IMR-90 (cell line): ENCODE data around the gene ARMC10. TPM values are rescaled to one million over a fixed set of nuclear protein-coding genes. Genes with fewer than 3 reads are reported as not detected.

Source experiments
- ATAC-seq: fragments of 200-7000 bp; cut with Tn5 transposase; 2 replicates; pipeline ENCODE4 v1.9.1; 2020; ENCODE audit warnings: low read depth, mild to moderate bottlenecking, moderate library complexity
- BruUV-seq: library from RNA; stranded (reverse); fragments of 400-500 nt; replicated peaks from 2 replicates; lab custom pipeline; 2021; lab: Mats Ljungman, UMichigan
- CTCF ChIA-PET: fragments of 300-600 bp; formaldehyde crosslinking; extraction: SDS; loops from one replicate; lab custom pipeline; 2021; ENCODE audit warnings: antibody characterized with exemption; lab: Yijun Ruan, JAX
- POLR2A ChIA-PET: fragments of 300-600 bp; sonication (Branson Sonifier 250); formaldehyde crosslinking; loops from one replicate; lab custom pipeline; 2022; ENCODE audit warnings: antibody characterized with exemption; ENCODE audit not compliant: unreplicated experiment; lab: Charles Lee
- DNase-seq: peaks from one replicate; pipeline ENCODE4 v3.0.0; 2013
- H2AFZ ChIP-seq: replicated peaks from 2 replicates; pipeline ENCODE3; 2013; ENCODE audit warnings: low read length, mild to moderate bottlenecking; ENCODE audit not compliant: poor library complexity
- H2AK5ac ChIP-seq: 2 replicates; pipeline ENCODE4 v1.6.1; 2013; ENCODE audit warnings: low read depth, low read length, inconsistent platforms
- H2AK9ac ChIP-seq: replicated peaks from 2 replicates; pipeline ENCODE3; 2013; ENCODE audit warnings: mild to moderate bottlenecking, low read depth, low read length, moderate library complexity; ENCODE audit not compliant: poor library complexity
- H2BK120ac ChIP-seq: 2 replicates; pipeline ENCODE4 v1.6.1; 2013; ENCODE audit warnings: low read depth, low read length, inconsistent platforms
- H2BK15ac ChIP-seq: 3 replicates; pipeline ENCODE4 v1.6.1; 2013; ENCODE audit warnings: low read depth, low read length, inconsistent platforms
- H2BK20ac ChIP-seq: 2 replicates; pipeline ENCODE4 v1.6.1; 2013; ENCODE audit warnings: low read depth, mild to moderate bottlenecking, inconsistent platforms, low read length, moderate library complexity
- H2BK5ac ChIP-seq: 2 replicates; pipeline ENCODE4 v1.6.1; 2013; ENCODE audit warnings: mild to moderate bottlenecking, low read depth, low read length, inconsistent platforms; ENCODE audit not compliant: poor library complexity, severe bottlenecking
- H3K14ac ChIP-seq: replicated peaks from 2 replicates; pipeline ENCODE4 v1.6.1; 2013; ENCODE audit warnings: low read depth, low read length, inconsistent platforms
- H3K18ac ChIP-seq: 2 replicates; pipeline ENCODE4 v1.6.1; 2013; ENCODE audit warnings: low read depth, low read length, control low read depth
- H3K23ac ChIP-seq: 2 replicates; pipeline ENCODE4 v1.6.1; 2013; ENCODE audit warnings: low read depth, low read length, inconsistent platforms
- H3K27ac ChIP-seq: 2 replicates; pipeline ENCODE4 v1.5.1; 2013; ENCODE audit warnings: mild to moderate bottlenecking, control low read depth, low read length; ENCODE audit not compliant: insufficient read depth
- H3K27me3 ChIP-seq: 2 replicates; pipeline ENCODE4 v1.6.1; 2013; ENCODE audit warnings: low read length; ENCODE audit not compliant: control insufficient read depth, insufficient read depth
- H3K36me3 ChIP-seq: 2 replicates; pipeline ENCODE4 v1.6.1; 2013; ENCODE audit warnings: low read length, mixed read lengths; ENCODE audit not compliant: control insufficient read depth, insufficient read depth
- H3K4ac ChIP-seq: 2 replicates; pipeline ENCODE4 v1.6.1; 2013; ENCODE audit warnings: low read depth, low read length, inconsistent platforms
- H3K4me1 ChIP-seq: 2 replicates; pipeline ENCODE4 v1.6.1; 2013; ENCODE audit warnings: low read length, mixed read lengths; ENCODE audit not compliant: control insufficient read depth, insufficient read depth
- H3K4me2 ChIP-seq: 2 replicates; pipeline ENCODE4 v1.6.1; 2013; ENCODE audit warnings: low read depth, mild to moderate bottlenecking, control low read depth, low read length, moderate library complexity
- H3K4me3 ChIP-seq: 2 replicates; pipeline ENCODE4 v1.5.1; 2013; ENCODE audit warnings: low read depth, mild to moderate bottlenecking, control low read depth, low read length, moderate library complexity; ENCODE audit not compliant: insufficient read depth
- H3K56ac ChIP-seq: 2 replicates; pipeline ENCODE4 v1.6.1; 2013; ENCODE audit warnings: low read length, inconsistent platforms; ENCODE audit not compliant: insufficient read depth; ENCODE audit errors: extremely low read depth
- H3K79me1 ChIP-seq, 2 experiments: 2 replicates each; pipeline ENCODE4 v1.6.1; 2013; ENCODE audit warnings: low read length in 2 of 2, inconsistent platforms in 1 of 2, low read depth in 1 of 2
- H3K9ac ChIP-seq: 2 replicates; pipeline ENCODE4 v1.6.1; 2013; ENCODE audit warnings: low read depth, low read length, control low read depth
- H3K9me1 ChIP-seq: 2 replicates; pipeline ENCODE4 v1.6.1; 2013; ENCODE audit warnings: low read length, inconsistent platforms; ENCODE audit not compliant: insufficient read depth
- H3K9me3 ChIP-seq: 2 replicates; pipeline ENCODE4 v1.6.1; 2013; ENCODE audit warnings: low read length; ENCODE audit not compliant: control insufficient read depth, insufficient read depth
- H4K20me1 ChIP-seq: 2 replicates; pipeline ENCODE4 v1.6.1; 2013; ENCODE audit warnings: low read length, inconsistent platforms; ENCODE audit not compliant: insufficient read depth
- H4K5ac ChIP-seq: 2 replicates; pipeline ENCODE4 v1.6.1; 2013; ENCODE audit warnings: mild to moderate bottlenecking, low read depth, low read length, control low read depth
- H4K8ac ChIP-seq, 2 experiments: 2 replicates each; pipeline ENCODE4 v1.6.1; 2013; ENCODE audit warnings: low read depth in 2 of 2, low read length in 2 of 2, control low read depth in 1 of 2, inconsistent platforms in 1 of 2
- H4K91ac ChIP-seq: 2 replicates; pipeline ENCODE4 v1.6.1; 2013; ENCODE audit warnings: low read depth, low read length, inconsistent platforms; ENCODE audit not compliant: insufficient read depth
- BHLHE40 ChIP-seq: fragments of 150-350 bp; IDR thresholded peaks from 2 replicates; pipeline ENCODE4 v1.6.1; 2016; ENCODE audit warnings: mild to moderate bottlenecking, low read depth, low read length
- CEBPB ChIP-seq: IDR thresholded peaks from 2 replicates; pipeline ENCODE4 v1.6.1; 2012; ENCODE audit warnings: low read depth, low read length, improper control_type of control experiment
- FOS ChIP-seq: fragments of 150-350 bp; IDR thresholded peaks from 2 replicates; pipeline ENCODE4 v1.6.1; 2016; ENCODE audit warnings: low read depth, low read length
- MAZ ChIP-seq: IDR thresholded peaks from 2 replicates; pipeline ENCODE4 v1.6.1; 2012; ENCODE audit warnings: low read depth, mild to moderate bottlenecking, low read length, improper control_type of control experiment, moderate library complexity, borderline replicate concordance
- MXI1 ChIP-seq: IDR thresholded peaks from 2 replicates; pipeline ENCODE4 v1.6.1; 2012; ENCODE audit warnings: low read depth, mild to moderate bottlenecking, low read length, moderate library complexity, borderline replicate concordance
- NFE2L2 ChIP-seq: fragments of 150-350 bp; IDR thresholded peaks from 2 replicates; pipeline ENCODE4 v1.6.1; 2016; ENCODE audit warnings: low read depth, mild to moderate bottlenecking, low read length
- RAD21 ChIP-seq: IDR thresholded peaks from 2 replicates; pipeline ENCODE4 v1.6.1; 2012; ENCODE audit warnings: low read length, improper control_type of control experiment
- RCOR1 ChIP-seq: IDR thresholded peaks from 2 replicates; pipeline ENCODE4 v1.6.1; 2012; ENCODE audit warnings: mild to moderate bottlenecking, low read length, improper control_type of control experiment; ENCODE audit not compliant: insufficient replicate concordance
- USF2 ChIP-seq: fragments of 150-350 bp; IDR thresholded peaks from 2 replicates; pipeline ENCODE4 v1.6.1; 2017; ENCODE audit warnings: mild to moderate bottlenecking, antibody characterized with exemption, low read length, low read depth
- WGBS, 2 experiments: methylation state at CpG; one replicate each; pipeline versions ENCODE4 v1.1.5 to v1.1.7; 2013; ENCODE audit warnings: missing lambda C conversion rate in 2 of 2; ENCODE audit not compliant: insufficient read length in 1 of 2; ENCODE audit errors: extremely low coverage in 2 of 2; 5-methylcytosine and 5-hydroxymethylcytosine counted together
- dilution Hi-C: fragments of 300-500 bp; cut with HindIII; formaldehyde crosslinking; loops from one replicate; pipeline ENCODE4 v1.14.3; 2018; ENCODE audit warnings: low sequenced_read_pairs; ENCODE audit not compliant: unreplicated experiment
- in situ Hi-C: fragments of 300-500 bp; cut with MboI; formaldehyde crosslinking; loops from 3 replicates; pipeline ENCODE4 v1.14.3; 2019; ENCODE audit warnings: low sequenced_read_pairs, inconsistent platforms, mixed read lengths
- intact Hi-C: fragments of 100-400 bp; cut with micrococcal nuclease; formaldehyde crosslinking; loops from 2 replicates; pipeline ENCODE4 v1.10.0; 2022
- polyA plus RNA-seq, 3 experiments: library from polyadenylated mRNA; depleted of rRNA; stranded (reverse); fragments of >200 nt; gene quantifications; 2 replicates each; pipeline ENCODE4 v1.2.3, GENCODE V29; 2012; ENCODE audit warnings: low replicate concordance in 1 of 3
- total RNA-seq: library from RNA; depleted of rRNA; stranded (reverse); fragments of >200 nt; gene quantifications from 2 replicates; pipeline ENCODE4 v1.2.3, GENCODE V29; 2012

ARMC10 gene
- total and polyA plus RNA-seq, 2 of the 4 experiments (the other 2 are of a cell fraction), result 17.4 to 21.0 TPM

GRCh38 chr7:103113164-103113563 lies 38.2 kb downstream of the ARMC10 start:
- Histone ChIP-seq H3K4me1 (no peaks in the 10 kb centered on the region), H3K9me3 (no peaks in the 10 kb centered on the region), H3K18ac (no peak overlapping the region), H4K5ac (no peak overlapping the region), H2AFZ (no peak overlapping the region), H3K14ac (no peak overlapping the region), H4K8ac (no peak overlapping the region), H3K4me3 (no peak overlapping the region), H3K4me2 (no peak overlapping the region), H3K27me3 (no peaks in the 10 kb centered on the region), H2AK5ac (no peak overlapping the region), H3K9ac (no peak overlapping the region), H2AK9ac (no peak overlapping the region), H3K79me1 (no peaks in the 10 kb centered on the region), H2BK120ac (no peak overlapping the region), H3K9me1 (peaks cover 3% of the 10 kb centered on the region; the same call in 1 of the 2 replicates), H2BK15ac (no peak overlapping the region), H3K27ac (no peak overlapping the region), H4K20me1 (no peaks in the 10 kb centered on the region), H4K91ac (no peak overlapping the region), H3K4ac (no peak overlapping the region), H2BK5ac (no peak overlapping the region), H3K23ac (no peak overlapping the region), H3K36me3 (no peaks in the 10 kb centered on the region), H3K56ac (no peak overlapping the region), H2BK20ac (no peak overlapping the region)
- ChIA-PET CTCF (no interaction called here), POLR2A (no interaction called here)
- dilution Hi-C loops, result no loop called here
- in situ Hi-C loops, result no loop called here
- intact Hi-C loops, result loop anchor here (10.0 kb wide), 1 partner anchor 182 kb away; the partner anchor contains the start of gene PMPCB
- DNase-seq, result peak; percentile 93
- TF ChIP-seq FOS (peak; percentile 82), RAD21 (0 out of 2 replicates have a peak, but pooled peaks have one; percentile 4), MXI1 (no peak), CEBPB (peak; percentile 89), USF2 (no peak), RCOR1 (no peak), NFE2L2 (0 out of 2 replicates have a peak, but pooled peaks have one; percentile 7), MAZ (peak; percentile 49; the same call in 1 of the 2 replicates), BHLHE40 (no peak)
- peak; percentile 97 for ATAC-seq
- no TSS peak for BruUV-seq
- WGBS, 2 experiments, result 100% methylated on average over 1 of the region's 2 CpGs; no CpG with 5 or more reads in 1 of the 2 experiments
